Neural cell (in vitro differentiated cells): ENCODE data around the gene AKT1. TPM values are rescaled to one million over a fixed set of nuclear protein-coding genes. Genes with fewer than 3 reads are reported as not detected.

Source experiments
- H2AFZ ChIP-seq: fragments of 200-600, 300-800 bp; sonication (generic), shearing (Covaris generic); 2 replicates; pipeline ENCODE4 v1.6.0; 2014; ENCODE audit warnings: low read depth, mild to moderate bottlenecking, antibody characterized with exemption, low read length, moderate library complexity
- H3F3A ChIP-seq: fragments of 200-600 bp; shearing (Covaris generic); 2 replicates; pipeline ENCODE4 v1.6.1; 2016; ENCODE audit warnings: mild to moderate bottlenecking, moderate library complexity, mixed read lengths, antibody characterized with exemption, low read length; ENCODE audit not compliant: insufficient read depth, poor library complexity, severe bottlenecking
- H3K27ac ChIP-seq: fragments of 200-600, 300-800 bp; sonication (generic), shearing (Covaris generic); 2 replicates; pipeline ENCODE4 v1.5.1; 2014; ENCODE audit warnings: mild to moderate bottlenecking, low read length, moderate library complexity
- H3K27me3 ChIP-seq: fragments of 300-800, 200-600 bp; sonication (generic), shearing (Covaris generic); 2 replicates; pipeline ENCODE4 v1.6.0; 2014; ENCODE audit warnings: mild to moderate bottlenecking, low read depth, low read length, moderate library complexity; ENCODE audit not compliant: insufficient read depth
- H3K36me3 ChIP-seq: fragments of 300-800, 200-600 bp; sonication (generic), shearing (Covaris generic); 2 replicates; pipeline ENCODE4 v1.5.1; 2014; ENCODE audit warnings: mild to moderate bottlenecking, antibody characterized with exemption, low read length, moderate library complexity; ENCODE audit not compliant: insufficient read depth
- H3K4me2 ChIP-seq: fragments of 300-800, 200-600 bp; sonication (generic), shearing (Covaris generic); 2 replicates; pipeline ENCODE4 v1.6.0; 2014; ENCODE audit warnings: mild to moderate bottlenecking, low read length
- H3K4me3 ChIP-seq: fragments of 300-800, 200-600 bp; sonication (generic), shearing (Covaris generic); 2 replicates; pipeline ENCODE4 v1.5.1; 2014; ENCODE audit warnings: mild to moderate bottlenecking, low read length, moderate library complexity
- H3K79me2 ChIP-seq: fragments of 200-600 bp; shearing (Covaris generic); replicated peaks from 2 replicates; pipeline ENCODE4 v1.6.0; 2014; ENCODE audit warnings: mild to moderate bottlenecking, low read length, moderate library complexity; ENCODE audit not compliant: insufficient read depth
- H3K9ac ChIP-seq: fragments of 300-800, 200-600 bp; sonication (generic), shearing (Covaris generic); 2 replicates; pipeline ENCODE4 v1.6.1; 2016; ENCODE audit warnings: mild to moderate bottlenecking, low read length, mixed read lengths
- H3K9me2 ChIP-seq: fragments of 200-600 bp; shearing (Covaris generic); 2 replicates; pipeline ENCODE4 v1.6.1; 2016; ENCODE audit warnings: mild to moderate bottlenecking, low read length, mixed read lengths; ENCODE audit not compliant: insufficient read depth
- H3K9me3 ChIP-seq: fragments of 200-600, 300-800 bp; sonication (generic), shearing (Covaris generic); 2 replicates; pipeline ENCODE4 v1.6.1; 2016; ENCODE audit warnings: mild to moderate bottlenecking, mixed run types, low read length, moderate library complexity, mixed read lengths
- H4K20me1 ChIP-seq: fragments of 200-600 bp; shearing (Covaris generic); 2 replicates; pipeline ENCODE4 v1.6.1; 2016; ENCODE audit warnings: mild to moderate bottlenecking, mixed run types; ENCODE audit not compliant: insufficient read depth
- EP300 ChIP-seq: fragments of 450-650 bp; conservative IDR thresholded peaks from 2 replicates; pipeline ENCODE4 v1.6.1; 2014; ENCODE audit warnings: antibody characterized with exemption, mild to moderate bottlenecking, moderate library complexity; ENCODE audit not compliant: poor library complexity, severe bottlenecking
- EZH2 ChIP-seq: fragments of 200-600, 300-800 bp; shearing (Covaris generic), sonication (generic); IDR thresholded peaks from 2 replicates; pipeline ENCODE4 v1.6.1; 2014; ENCODE audit warnings: antibody characterized with exemption, low read length, borderline replicate concordance, mild to moderate bottlenecking; ENCODE audit not compliant: insufficient read depth, poor library complexity, severe bottlenecking
- MXI1 ChIP-seq: fragments of 450-650 bp; conservative IDR thresholded peaks from 2 replicates; pipeline ENCODE4 v1.6.1; 2014; ENCODE audit warnings: antibody characterized with exemption, mild to moderate bottlenecking; ENCODE audit not compliant: poor library complexity, severe bottlenecking
- POLR2AphosphoS5 ChIP-seq: IDR thresholded peaks from 2 replicates; pipeline ENCODE4 v1.6.1; 2012
- RAD21 ChIP-seq: fragments of 450-650 bp; conservative IDR thresholded peaks from 2 replicates; pipeline ENCODE4 v1.6.1; 2014; ENCODE audit warnings: antibody characterized with exemption, mild to moderate bottlenecking, moderate library complexity
- REST ChIP-seq: IDR thresholded peaks from 2 replicates; pipeline ENCODE4 v1.6.1; 2012; ENCODE audit warnings: borderline replicate concordance
- SMC3 ChIP-seq: fragments of 450-650 bp; conservative IDR thresholded peaks from 2 replicates; pipeline ENCODE4 v1.6.1; 2014; ENCODE audit warnings: antibody characterized with exemption, mild to moderate bottlenecking, moderate library complexity; ENCODE audit not compliant: poor library complexity
- TAF1 ChIP-seq: IDR thresholded peaks from 2 replicates; pipeline ENCODE4 v1.6.1; 2012; ENCODE audit warnings: low read depth
- polyA plus RNA-seq: library from polyadenylated mRNA; depleted of rRNA; stranded (reverse); fragments of >200 nt; gene quantifications from 2 replicates; pipeline ENCODE4 v1.2.3, GENCODE V29; 2014
- TF ChIP-seq, protein P1 (sequence below): fragments of 450-650 bp; IDR thresholded peaks from 2 replicates; pipeline ENCODE4 v1.5.1; 2014; ENCODE audit warnings: antibody characterized with exemption, mild to moderate bottlenecking, moderate library complexity; ENCODE audit not compliant: poor library complexity, severe bottlenecking

AKT1 gene
- polyA plus RNA-seq, 1 donor from 2014 or later, result 159 TPM

GRCh38 chr14:104771918-104772706 is 23.4 kb downstream of the AKT1 start:
- Histone ChIP-seq H3K9me2 (no peaks in the 10 kb centered on the region), H3K27ac (no peak overlapping the region), H3K9ac (no peak overlapping the region), H3K4me2 (no peak overlapping the region), H3K4me3 (no peak overlapping the region), H2AFZ (no peak overlapping the region), H3F3A (no peaks in the 10 kb centered on the region), H3K36me3 (peaks cover 11% of the 10 kb centered on the region), H3K27me3 (no peaks in the 10 kb centered on the region), H4K20me1 (no peaks in the 10 kb centered on the region), H3K9me3 (no peaks in the 10 kb centered on the region), H3K79me2 (no peaks in the 10 kb centered on the region)
- TF ChIP-seq SMC3 (no peak), MXI1 (no peak)

DNA sequence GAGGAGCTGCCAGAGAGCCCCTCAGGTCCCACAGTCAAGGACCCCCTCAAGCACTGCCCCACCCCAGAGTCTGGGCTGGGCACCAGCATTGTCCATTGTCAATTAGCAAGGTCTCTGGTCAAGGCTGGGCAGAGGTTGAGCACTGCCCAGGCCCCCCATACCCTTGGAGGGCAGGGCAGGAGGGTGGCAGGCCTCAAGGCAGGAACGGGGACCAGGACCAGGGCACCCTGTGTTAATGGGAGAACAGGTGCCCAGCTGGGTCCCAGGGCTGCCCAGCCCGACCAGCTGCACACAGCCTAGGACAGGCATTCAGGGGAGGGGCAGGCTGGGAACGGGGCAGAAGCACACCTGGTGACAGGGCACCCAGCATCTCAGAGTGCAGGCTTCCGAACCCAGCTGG is 24.2 kb downstream of the AKT1 start:
- no peaks in the 10 kb centered on the region for H3K79me2 ChIP-seq
- H3K4me3 ChIP-seq, result no peak overlapping the region
- H3K4me2 ChIP-seq, result no peak overlapping the region
- no peak overlapping the region for H3K27ac ChIP-seq
- no peaks in the 10 kb centered on the region for H3F3A ChIP-seq
- H3K9me2 ChIP-seq, result no peaks in the 10 kb centered on the region
- H3K9me3 ChIP-seq, result no peaks in the 10 kb centered on the region
- H4K20me1 ChIP-seq, result no peaks in the 10 kb centered on the region
- H3K36me3 ChIP-seq, result peaks cover 11% of the 10 kb centered on the region
- TF ChIP-seq RAD21 (no peak), MXI1 (no peak), REST (no peak), POLR2AphosphoS5 (no peak), EP300 (no peak), TAF1 (no peak), EZH2 (no peak), SMC3 (no peak)
- TF ChIP-seq, protein P1, sequence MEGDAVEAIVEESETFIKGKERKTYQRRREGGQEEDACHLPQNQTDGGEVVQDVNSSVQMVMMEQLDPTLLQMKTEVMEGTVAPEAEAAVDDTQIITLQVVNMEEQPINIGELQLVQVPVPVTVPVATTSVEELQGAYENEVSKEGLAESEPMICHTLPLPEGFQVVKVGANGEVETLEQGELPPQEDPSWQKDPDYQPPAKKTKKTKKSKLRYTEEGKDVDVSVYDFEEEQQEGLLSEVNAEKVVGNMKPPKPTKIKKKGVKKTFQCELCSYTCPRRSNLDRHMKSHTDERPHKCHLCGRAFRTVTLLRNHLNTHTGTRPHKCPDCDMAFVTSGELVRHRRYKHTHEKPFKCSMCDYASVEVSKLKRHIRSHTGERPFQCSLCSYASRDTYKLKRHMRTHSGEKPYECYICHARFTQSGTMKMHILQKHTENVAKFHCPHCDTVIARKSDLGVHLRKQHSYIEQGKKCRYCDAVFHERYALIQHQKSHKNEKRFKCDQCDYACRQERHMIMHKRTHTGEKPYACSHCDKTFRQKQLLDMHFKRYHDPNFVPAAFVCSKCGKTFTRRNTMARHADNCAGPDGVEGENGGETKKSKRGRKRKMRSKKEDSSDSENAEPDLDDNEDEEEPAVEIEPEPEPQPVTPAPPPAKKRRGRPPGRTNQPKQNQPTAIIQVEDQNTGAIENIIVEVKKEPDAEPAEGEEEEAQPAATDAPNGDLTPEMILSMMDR, result no peak
- H2AFZ ChIP-seq, result no peak overlapping the region
- H3K9ac ChIP-seq, result no peak overlapping the region
- no peaks in the 10 kb centered on the region for H3K27me3 ChIP-seq
